ENCODE results near the gene ALCAM. TPM values are rescaled to one million over a fixed set of nuclear protein-coding genes. Genes with fewer than 3 reads are reported as not detected.
"Not testable (repeated sequence)": the region's sequence is repeated elsewhere in the genome, so short reads cannot be mapped to it uniquely, and the experiment has no call there.

The ALCAM gene
- total RNA-seq, 1 donor from 2014 or later = 8.3 TPM

GRCh38 chr3:105545051-105545450, 178.3 kb downstream of the ALCAM start:
- intact Hi-C loops (cut with DNase I) = no loop called here
- DNase-seq (ENCODE audit: low spot score) = no peak

GRCh38 chr3:105553851-105554250, 187.1 kb downstream of the ALCAM start:
- intact Hi-C loops (cut with DNase I) = no loop called here

GRCh38 chr3:105555206-105555605, 188.5 kb downstream of the ALCAM start:
- intact Hi-C loops (cut with DNase I) = no loop called here
- DNase-seq (ENCODE audit: low spot score) = no peak

More at GRCh38 chr3:105553851-105554250, 187.1 kb downstream of the ALCAM start:
- no peak for DNase-seq (ENCODE audit: low spot score)

- intact Hi-C loops (cut with DNase I) = no loop called here
Observed at GRCh38 chr3:105559856-105560255, 193.1 kb downstream of the ALCAM start.

GRCh38 chr3:105561876-105562275, 195.2 kb downstream of the ALCAM start:
- intact Hi-C loops (cut with DNase I) = no loop called here
- DNase-seq (ENCODE audit: low spot score) = no peak

More at GRCh38 chr3:105559856-105560255, 193.1 kb downstream of the ALCAM start:
- DNase-seq (ENCODE audit: low spot score) = no peak

GRCh38 chr3:105564546-105565288, 198.0 kb downstream of the ALCAM start:
- intact Hi-C loops (cut with DNase I) = no loop called here
- no peak for DNase-seq (ENCODE audit: low spot score)

GRCh38 chr3:105571005-105571404, 204.3 kb downstream of the ALCAM start:
- DNase-seq (ENCODE audit: low spot score) = no peak
- intact Hi-C loops (cut with DNase I) = no loop called here

- intact Hi-C loops (cut with DNase I) = no loop called here
- DNase-seq (ENCODE audit: low spot score) = no peak
Observed at GRCh38 chr3:105572501-105572900, 205.8 kb downstream of the ALCAM start.

- intact Hi-C loops (cut with DNase I) = no loop called here
- no peak for DNase-seq (ENCODE audit: low spot score)
Observed at GRCh38 chr3:105579439-105579838, 212.7 kb downstream of the ALCAM start.

- intact Hi-C loops (cut with DNase I) = no loop called here
- no peak for DNase-seq (ENCODE audit: low spot score)
Observed at GRCh38 chr3:105580296-105580965, 213.7 kb downstream of the ALCAM start.

GRCh38 chr3:105582015-105582414, 215.3 kb downstream of the ALCAM start:
- no peak for DNase-seq (ENCODE audit: low spot score)
- intact Hi-C loops (cut with DNase I) = no loop called here

GRCh38 chr3:105584003-105584790, 217.5 kb downstream of the ALCAM start:
- no peak for DNase-seq (ENCODE audit: low spot score)
- intact Hi-C loops (cut with DNase I) = no loop called here

GRCh38 chr3:105593315-105593714, 226.6 kb downstream of the ALCAM start:
- intact Hi-C loops (cut with DNase I) = no loop called here

GRCh38 chr3:105594219-105594618, 227.5 kb downstream of the ALCAM start:
- intact Hi-C loops (cut with DNase I) = no loop called here
- DNase-seq (ENCODE audit: low spot score) = no peak

More at GRCh38 chr3:105593315-105593714, 226.6 kb downstream of the ALCAM start:
- DNase-seq (ENCODE audit: low spot score) = no peak

- no peak for DNase-seq (ENCODE audit: low spot score)
- intact Hi-C loops (cut with DNase I) = no loop called here
Observed at GRCh38 chr3:105598042-105598796, 231.5 kb downstream of the ALCAM start.

- intact Hi-C loops (cut with DNase I) = no loop called here
- DNase-seq (ENCODE audit: low spot score) = no peak
Observed at GRCh38 chr3:105599350-105599749, 232.6 kb downstream of the ALCAM start.

GRCh38 chr3:105601756-105602155, 235.0 kb downstream of the ALCAM start:
- intact Hi-C loops (cut with DNase I); DNase-seq (ENCODE audit: low spot score): not testable (repeated sequence)

GRCh38 chr3:105602286-105602685, 235.6 kb downstream of the ALCAM start:
- DNase-seq (ENCODE audit: low spot score); intact Hi-C loops (cut with DNase I): not testable (repeated sequence)

GRCh38 chr3:105603516-105603915, 236.8 kb downstream of the ALCAM start:
- DNase-seq (ENCODE audit: low spot score); intact Hi-C loops (cut with DNase I): not testable (repeated sequence)

GRCh38 chr3:105606016-105606415, 239.3 kb downstream of the ALCAM start:
- intact Hi-C loops (cut with DNase I) = no loop called here
- DNase-seq (ENCODE audit: low spot score) = no peak
